IMR-90 (cell line): ENCODE measurements around the gene ANTXR1. TPM values are rescaled to one million over a fixed set of nuclear protein-coding genes. Genes with fewer than 3 reads are reported as not detected.

Source experiments
- ATAC-seq: fragments of 200-7000 bp; cut with Tn5 transposase; 2 replicates; pipeline ENCODE4 v1.9.1; 2020; ENCODE audit warnings: low read depth, mild to moderate bottlenecking, moderate library complexity
- BruUV-seq: library from RNA; stranded (reverse); fragments of 400-500 nt; replicated peaks from 2 replicates; lab custom pipeline; 2021; lab: Mats Ljungman, UMichigan
- CTCF ChIA-PET: fragments of 300-600 bp; formaldehyde crosslinking; extraction: SDS; loops from one replicate; lab custom pipeline; 2021; ENCODE audit warnings: antibody characterized with exemption; lab: Yijun Ruan, JAX
- POLR2A ChIA-PET: fragments of 300-600 bp; sonication (Branson Sonifier 250); formaldehyde crosslinking; loops from one replicate; lab custom pipeline; 2022; ENCODE audit warnings: antibody characterized with exemption; ENCODE audit not compliant: unreplicated experiment; lab: Charles Lee
- DNase-seq: peaks from one replicate; pipeline ENCODE4 v3.0.0; 2013
- H2AFZ ChIP-seq: replicated peaks from 2 replicates; pipeline ENCODE3; 2013; ENCODE audit warnings: low read length, mild to moderate bottlenecking; ENCODE audit not compliant: poor library complexity
- H2AK5ac ChIP-seq: 2 replicates; pipeline ENCODE4 v1.6.1; 2013; ENCODE audit warnings: low read depth, low read length, inconsistent platforms
- H2AK9ac ChIP-seq: replicated peaks from 2 replicates; pipeline ENCODE3; 2013; ENCODE audit warnings: mild to moderate bottlenecking, low read depth, low read length, moderate library complexity; ENCODE audit not compliant: poor library complexity
- H2BK120ac ChIP-seq: 2 replicates; pipeline ENCODE4 v1.6.1; 2013; ENCODE audit warnings: low read depth, low read length, inconsistent platforms
- H2BK15ac ChIP-seq: 3 replicates; pipeline ENCODE4 v1.6.1; 2013; ENCODE audit warnings: low read depth, low read length, inconsistent platforms
- H2BK20ac ChIP-seq: 2 replicates; pipeline ENCODE4 v1.6.1; 2013; ENCODE audit warnings: low read depth, mild to moderate bottlenecking, inconsistent platforms, low read length, moderate library complexity
- H2BK5ac ChIP-seq: 2 replicates; pipeline ENCODE4 v1.6.1; 2013; ENCODE audit warnings: mild to moderate bottlenecking, low read depth, low read length, inconsistent platforms; ENCODE audit not compliant: poor library complexity, severe bottlenecking
- H3K14ac ChIP-seq: replicated peaks from 2 replicates; pipeline ENCODE4 v1.6.1; 2013; ENCODE audit warnings: low read depth, low read length, inconsistent platforms
- H3K18ac ChIP-seq: 2 replicates; pipeline ENCODE4 v1.6.1; 2013; ENCODE audit warnings: low read depth, low read length, control low read depth
- H3K23ac ChIP-seq: 2 replicates; pipeline ENCODE4 v1.6.1; 2013; ENCODE audit warnings: low read depth, low read length, inconsistent platforms
- H3K27ac ChIP-seq: 2 replicates; pipeline ENCODE4 v1.5.1; 2013; ENCODE audit warnings: mild to moderate bottlenecking, control low read depth, low read length; ENCODE audit not compliant: insufficient read depth
- H3K27me3 ChIP-seq: 2 replicates; pipeline ENCODE4 v1.6.1; 2013; ENCODE audit warnings: low read length; ENCODE audit not compliant: control insufficient read depth, insufficient read depth
- H3K36me3 ChIP-seq: 2 replicates; pipeline ENCODE4 v1.6.1; 2013; ENCODE audit warnings: low read length, mixed read lengths; ENCODE audit not compliant: control insufficient read depth, insufficient read depth
- H3K4ac ChIP-seq: 2 replicates; pipeline ENCODE4 v1.6.1; 2013; ENCODE audit warnings: low read depth, low read length, inconsistent platforms
- H3K4me1 ChIP-seq: 2 replicates; pipeline ENCODE4 v1.6.1; 2013; ENCODE audit warnings: low read length, mixed read lengths; ENCODE audit not compliant: control insufficient read depth, insufficient read depth
- H3K4me2 ChIP-seq: 2 replicates; pipeline ENCODE4 v1.6.1; 2013; ENCODE audit warnings: low read depth, mild to moderate bottlenecking, control low read depth, low read length, moderate library complexity
- H3K4me3 ChIP-seq: 2 replicates; pipeline ENCODE4 v1.5.1; 2013; ENCODE audit warnings: low read depth, mild to moderate bottlenecking, control low read depth, low read length, moderate library complexity; ENCODE audit not compliant: insufficient read depth
- H3K56ac ChIP-seq: 2 replicates; pipeline ENCODE4 v1.6.1; 2013; ENCODE audit warnings: low read length, inconsistent platforms; ENCODE audit not compliant: insufficient read depth; ENCODE audit errors: extremely low read depth
- H3K79me1 ChIP-seq, 2 experiments: 2 replicates each; pipeline ENCODE4 v1.6.1; 2013; ENCODE audit warnings: low read length in 2 of 2, inconsistent platforms in 1 of 2, low read depth in 1 of 2
- H3K9ac ChIP-seq: 2 replicates; pipeline ENCODE4 v1.6.1; 2013; ENCODE audit warnings: low read depth, low read length, control low read depth
- H3K9me1 ChIP-seq: 2 replicates; pipeline ENCODE4 v1.6.1; 2013; ENCODE audit warnings: low read length, inconsistent platforms; ENCODE audit not compliant: insufficient read depth
- H3K9me3 ChIP-seq: 2 replicates; pipeline ENCODE4 v1.6.1; 2013; ENCODE audit warnings: low read length; ENCODE audit not compliant: control insufficient read depth, insufficient read depth
- H4K20me1 ChIP-seq: 2 replicates; pipeline ENCODE4 v1.6.1; 2013; ENCODE audit warnings: low read length, inconsistent platforms; ENCODE audit not compliant: insufficient read depth
- H4K5ac ChIP-seq: 2 replicates; pipeline ENCODE4 v1.6.1; 2013; ENCODE audit warnings: mild to moderate bottlenecking, low read depth, low read length, control low read depth
- H4K8ac ChIP-seq, 2 experiments: 2 replicates each; pipeline ENCODE4 v1.6.1; 2013; ENCODE audit warnings: low read depth in 2 of 2, low read length in 2 of 2, control low read depth in 1 of 2, inconsistent platforms in 1 of 2
- H4K91ac ChIP-seq: 2 replicates; pipeline ENCODE4 v1.6.1; 2013; ENCODE audit warnings: low read depth, low read length, inconsistent platforms; ENCODE audit not compliant: insufficient read depth
- BHLHE40 ChIP-seq: fragments of 150-350 bp; IDR thresholded peaks from 2 replicates; pipeline ENCODE4 v1.6.1; 2016; ENCODE audit warnings: mild to moderate bottlenecking, low read depth, low read length
- CHD1 ChIP-seq: IDR thresholded peaks from 2 replicates; pipeline ENCODE4 v1.6.1; 2012; ENCODE audit warnings: low read depth, low read length, improper control_type of control experiment
- FOS ChIP-seq: fragments of 150-350 bp; IDR thresholded peaks from 2 replicates; pipeline ENCODE4 v1.6.1; 2016; ENCODE audit warnings: low read depth, low read length
- MXI1 ChIP-seq: IDR thresholded peaks from 2 replicates; pipeline ENCODE4 v1.6.1; 2012; ENCODE audit warnings: low read depth, mild to moderate bottlenecking, low read length, moderate library complexity, borderline replicate concordance
- RFX5 ChIP-seq: IDR thresholded peaks from 2 replicates; pipeline ENCODE4 v1.8.0; 2012; ENCODE audit warnings: low read depth, mild to moderate bottlenecking, low read length, moderate library complexity
- SMC3 ChIP-seq: fragments of 150-350 bp; IDR thresholded peaks from 2 replicates; pipeline ENCODE4 v1.6.1; 2016; ENCODE audit warnings: low read depth, mild to moderate bottlenecking, antibody characterized with exemption, low read length, moderate library complexity
- WGBS, 2 experiments: methylation state at CpG; one replicate each; pipeline versions ENCODE4 v1.1.5 to v1.1.7; 2013; ENCODE audit warnings: missing lambda C conversion rate in 2 of 2; ENCODE audit not compliant: insufficient read length in 1 of 2; ENCODE audit errors: extremely low coverage in 2 of 2; 5-methylcytosine and 5-hydroxymethylcytosine counted together
- dilution Hi-C: fragments of 300-500 bp; cut with HindIII; formaldehyde crosslinking; loops from one replicate; pipeline ENCODE4 v1.14.3; 2018; ENCODE audit warnings: low sequenced_read_pairs; ENCODE audit not compliant: unreplicated experiment
- in situ Hi-C: fragments of 300-500 bp; cut with MboI; formaldehyde crosslinking; loops from 3 replicates; pipeline ENCODE4 v1.14.3; 2019; ENCODE audit warnings: low sequenced_read_pairs, inconsistent platforms, mixed read lengths
- intact Hi-C: fragments of 100-400 bp; cut with micrococcal nuclease; formaldehyde crosslinking; loops from 2 replicates; pipeline ENCODE4 v1.10.0; 2022
- polyA plus RNA-seq, 3 experiments: library from polyadenylated mRNA; depleted of rRNA; stranded (reverse); fragments of >200 nt; gene quantifications; 2 replicates each; pipeline ENCODE4 v1.2.3, GENCODE V29; 2012; ENCODE audit warnings: low replicate concordance in 1 of 3
- total RNA-seq: library from RNA; depleted of rRNA; stranded (reverse); fragments of >200 nt; gene quantifications from 2 replicates; pipeline ENCODE4 v1.2.3, GENCODE V29; 2012
- TF ChIP-seq, protein P1 (sequence below): conservative IDR thresholded peaks from 2 replicates; pipeline ENCODE4 v1.5.1; 2012; ENCODE audit warnings: mild to moderate bottlenecking, low read depth, low read length, improper control_type of control experiment

The ANTXR1 gene
- total and polyA plus RNA-seq, 2 of the 4 experiments (the other 2 are of a cell fraction): 27.2 to 36.9 TPM

DNA sequence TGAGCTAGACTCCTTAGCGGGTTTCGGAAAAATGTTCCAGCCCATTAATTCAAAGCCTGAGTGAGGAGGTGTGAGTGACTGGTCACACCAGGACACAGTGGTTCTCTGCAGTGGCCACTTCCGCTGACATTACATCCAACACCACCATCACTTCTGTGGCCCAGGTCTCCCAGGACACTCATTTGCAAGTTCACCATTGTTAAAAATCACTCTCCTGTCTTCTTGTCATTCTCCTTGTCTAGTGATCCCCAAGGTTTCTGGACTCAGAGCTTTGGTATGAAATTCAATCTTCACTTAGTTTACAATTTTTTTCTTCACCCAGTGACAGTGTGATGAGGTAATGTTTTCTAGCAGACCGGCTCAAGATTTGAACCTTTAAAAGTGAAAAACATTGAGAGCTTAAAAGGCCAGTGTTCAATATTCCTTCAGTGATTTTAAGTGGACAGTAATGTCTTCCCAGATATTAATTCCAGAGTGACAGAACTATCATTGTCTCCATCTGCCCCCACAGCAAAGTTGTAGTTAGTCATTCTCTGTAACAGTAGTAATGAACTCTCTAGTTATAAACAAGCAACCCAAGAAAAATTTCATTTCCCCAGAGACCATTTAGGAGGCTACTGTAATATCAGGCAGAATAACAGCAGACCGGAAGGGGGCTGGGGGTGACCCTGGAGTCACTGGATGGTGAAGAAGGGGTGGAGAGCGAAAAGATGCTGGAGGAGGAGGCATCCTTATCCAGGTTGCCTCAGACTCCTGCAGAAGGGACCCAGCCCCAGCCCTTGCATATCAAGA lies 209.2 kb downstream of the ANTXR1 start:
- Histone ChIP-seq H2BK5ac (peak overlapping the region; percentile 83), H3K4me3 (no peak overlapping the region), H2AK5ac (peak overlapping the region; percentile 65), H2BK120ac (peak overlapping the region; percentile 80), H4K5ac (peak overlapping the region; percentile 98), H3K9me1 (peaks cover 25% of the 10 kb centered on the region), H4K20me1 (no peaks in the 10 kb centered on the region; the same call in 1 of the 2 replicates), H3K23ac (peak overlapping the region; percentile 57), H2AFZ (no peak overlapping the region), H3K9me3 (no peaks in the 10 kb centered on the region), H2BK20ac (peak overlapping the region; percentile 75), H3K56ac (peak overlapping the region; percentile 58), H3K4me1 (peaks cover 28% of the 10 kb centered on the region), H3K36me3 (peaks cover 14% of the 10 kb centered on the region), H3K79me1 (peaks cover 9 to 55% of the 10 kb centered on the region in 2 experiments; a peak in 3 of 4 replicates), H3K27me3 (no peaks in the 10 kb centered on the region), H3K4ac (peak overlapping the region; percentile 91), H3K9ac (peak overlapping the region; percentile 79), H4K8ac (peak overlapping the region; percentile 68 to 96), H3K27ac (peak overlapping the region; percentile 98), H4K91ac (peak overlapping the region; percentile 78), H3K14ac (peak overlapping the region; percentile 8; the same call in 1 of the 2 replicates), H3K18ac (peak overlapping the region; percentile 98), H2AK9ac (no peak overlapping the region), H3K4me2 (peak overlapping the region; percentile 84), H2BK15ac (peak overlapping the region; percentile 82; the same call in 2 of the 3 replicates)
- 14% methylated on average over 1 of the region's 6 CpGs; no CpG with 5 or more reads in 1 of the 2 experiments for WGBS, 2 experiments
- POLR2A ChIA-PET: interaction anchor here (0.7 kb wide), 1 partner anchor 19 kb away, joined by 4 read pairs; no protein-coding TSS in a partner anchor
- BruUV-seq: no TSS peak
- TF ChIP-seq, protein P1, sequence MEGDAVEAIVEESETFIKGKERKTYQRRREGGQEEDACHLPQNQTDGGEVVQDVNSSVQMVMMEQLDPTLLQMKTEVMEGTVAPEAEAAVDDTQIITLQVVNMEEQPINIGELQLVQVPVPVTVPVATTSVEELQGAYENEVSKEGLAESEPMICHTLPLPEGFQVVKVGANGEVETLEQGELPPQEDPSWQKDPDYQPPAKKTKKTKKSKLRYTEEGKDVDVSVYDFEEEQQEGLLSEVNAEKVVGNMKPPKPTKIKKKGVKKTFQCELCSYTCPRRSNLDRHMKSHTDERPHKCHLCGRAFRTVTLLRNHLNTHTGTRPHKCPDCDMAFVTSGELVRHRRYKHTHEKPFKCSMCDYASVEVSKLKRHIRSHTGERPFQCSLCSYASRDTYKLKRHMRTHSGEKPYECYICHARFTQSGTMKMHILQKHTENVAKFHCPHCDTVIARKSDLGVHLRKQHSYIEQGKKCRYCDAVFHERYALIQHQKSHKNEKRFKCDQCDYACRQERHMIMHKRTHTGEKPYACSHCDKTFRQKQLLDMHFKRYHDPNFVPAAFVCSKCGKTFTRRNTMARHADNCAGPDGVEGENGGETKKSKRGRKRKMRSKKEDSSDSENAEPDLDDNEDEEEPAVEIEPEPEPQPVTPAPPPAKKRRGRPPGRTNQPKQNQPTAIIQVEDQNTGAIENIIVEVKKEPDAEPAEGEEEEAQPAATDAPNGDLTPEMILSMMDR: no peak
- no peak for TF ChIP-seq BHLHE40
- no peak for TF ChIP-seq FOS
- no peak for TF ChIP-seq SMC3
- no peak for TF ChIP-seq CHD1
- TF ChIP-seq RFX5: no peak
- no peak for TF ChIP-seq MXI1
- dilution Hi-C loops: no loop called here
- CTCF ChIA-PET: no interaction called here
- DNase-seq: peak; percentile 82
- ATAC-seq: peak; percentile 63
- in situ Hi-C loops: no loop called here
- intact Hi-C loops: no loop called here
